ENCODE measurements around the gene PSTPIP1. TPM values are rescaled to one million over a fixed set of nuclear protein-coding genes. Genes with fewer than 3 reads are reported as not detected.

The PSTPIP1 gene
- total and polyA plus RNA-seq, 2 of the 8 experiments (the other 6 are each of a cell fraction or from before 2014, with no cell fraction given), result 1.6 to 1.8 TPM

DNA sequence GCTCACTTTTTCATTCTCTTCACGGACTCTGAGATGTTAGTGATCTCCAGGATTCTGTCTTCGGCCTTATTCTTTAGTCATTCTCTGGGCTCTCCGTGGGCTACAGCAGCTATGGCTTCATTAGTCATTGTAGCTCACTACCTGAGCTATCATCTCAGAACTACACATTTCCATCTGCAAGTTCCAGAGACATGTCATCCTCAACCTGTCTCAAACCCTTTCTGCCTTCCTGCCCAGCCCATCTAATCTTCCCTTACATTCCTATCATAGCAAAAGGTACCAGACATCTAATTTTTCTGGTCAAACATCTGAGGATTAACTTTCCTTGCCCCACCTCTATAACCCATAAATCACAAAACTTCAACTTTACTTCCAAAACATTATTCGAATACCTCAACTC is 62.8 kb downstream of the PSTPIP1 start:
- no peak overlapping the region for H3K18ac ChIP-seq (ENCODE audit: extremely low read depth, low read length)
- H3K23me2 ChIP-seq (ENCODE audit: low read depth, low read length), result no peaks in the 10 kb centered on the region
- no peaks in the 10 kb centered on the region for H3K79me1 ChIP-seq (ENCODE audit: low read depth, low read length)
- no peak for DNase-seq (ENCODE audit: low read depth in 1 of 2, low spot score in 2 of 2)
- H2BK5ac ChIP-seq (ENCODE audit: low read depth, low read length), result no peak overlapping the region
- H3K14ac ChIP-seq (ENCODE audit: insufficient read length), result no peak overlapping the region
- H4K5ac ChIP-seq (ENCODE audit: insufficient read length, low read depth, low read length), result no peak overlapping the region
- H3K56ac ChIP-seq (replicated peaks; ENCODE audit: insufficient read length, low read depth, low read length), result no peak overlapping the region
- no peak overlapping the region for H3K4ac ChIP-seq (replicated peaks; ENCODE audit: insufficient read length, low read depth, low read length)
- H3K27ac ChIP-seq (ENCODE audit: low read depth, low read length), result no peak overlapping the region
- H2BK12ac ChIP-seq (ENCODE audit: low read depth, low read length), result no peak overlapping the region
- H2BK20ac ChIP-seq (ENCODE audit: low read length), result no peak overlapping the region
- no peaks in the 10 kb centered on the region for H3K9me3 ChIP-seq (ENCODE audit: insufficient read depth in 2 of 2, low read depth in 1 of 2, low read length in 1 of 2)
- TF ChIP-seq RFX5 (IDR thresholded peaks at IDR 0.05; ENCODE audit: borderline replicate concordance, low read depth, low read length) (no peak), POLR2AphosphoS5 (IDR thresholded peaks at IDR 0.05; ENCODE audit: low read depth, low read length) (no peak), RAD21 (IDR thresholded peaks at IDR 0.05 in 1 of 2, conservative IDR thresholded peaks at IDR 0.05 in 1 of 2; ENCODE audit: low read depth in 2 of 2, low read length in 2 of 2) (no peak)
- ChIA-PET CTCF (ENCODE audit: partially characterized antibody) (interaction anchor here (0.6 to 1.3 kb wide), 5 partner anchors 9 to 259 kb away, joined by 3 to 5 read pairs (median 3); no protein-coding TSS in a partner anchor), POLR2A (ENCODE audit: partially characterized antibody) (no interaction called here)
- H3K23ac ChIP-seq (ENCODE audit: insufficient read length), result no peak overlapping the region
- peaks cover 0 to under 1% (median under 1%) of the 10 kb centered on the region in 4 experiments; a peak in 2 of 8 replicates for H3K36me3 ChIP-seq (ENCODE audit: control insufficient read depth in 2 of 4, insufficient read depth in 4 of 4, low read length in 3 of 4)
- no peak overlapping the region for H2BK15ac ChIP-seq (ENCODE audit: low read length)
- H2AK5ac ChIP-seq (ENCODE audit: low read depth, low read length), result no peak overlapping the region
- peaks cover 5 to 10% of the 10 kb centered on the region in 2 experiments for H4K20me1 ChIP-seq (replicated peaks in 1 of 2; ENCODE audit: control insufficient read depth in 1 of 2, insufficient read depth in 2 of 2, low read length in 2 of 2)
- peaks cover 0 to 60% of the 10 kb centered on the region in 2 experiments; a peak in 2 of 4 replicates for H3K79me2 ChIP-seq (ENCODE audit: control insufficient read depth in 1 of 2, insufficient read depth in 2 of 2, low read length in 2 of 2)
- H4K91ac ChIP-seq (replicated peaks; ENCODE audit: insufficient read length, low read length), result no peak overlapping the region
- peaks cover 0 to 8% (median 3%) of the 10 kb centered on the region in 4 experiments; a peak in 3 of 7 replicates for H3K4me1 ChIP-seq (replicated peaks in 1 of 4; ENCODE audit: control insufficient read depth in 3 of 4, insufficient read depth in 4 of 4, low read length in 3 of 4)
- no peak for FAIRE-seq
- H3K27me3 ChIP-seq (replicated peaks in 1 of 4; ENCODE audit: control insufficient read depth in 3 of 4, extremely low read depth in 1 of 4, insufficient read depth in 3 of 4, low read length in 3 of 4), result no peaks in the 10 kb centered on the region
- no peak overlapping the region for H2AFZ ChIP-seq (ENCODE audit: low read length)
- no peak overlapping the region for H3K9ac ChIP-seq (replicated peaks in 1 of 4; ENCODE audit: extremely low read depth in 1 of 4, low read depth in 3 of 4, low read length in 3 of 4)
- no peak overlapping the region for H4K8ac ChIP-seq (ENCODE audit: extremely low read depth, insufficient read depth, low read length)
- no peak overlapping the region for H2BK120ac ChIP-seq (replicated peaks; ENCODE audit: low read depth, low read length)
- no peak overlapping the region for H3K4me2 ChIP-seq (ENCODE audit: insufficient read depth in 1 of 2, low read depth in 2 of 2, low read length in 2 of 2)
- 86 to 100% methylated on average over 1 to 4 of the region's 4 CpGs for WGBS, 2 experiments (ENCODE audit: extremely low coverage in 1 of 2, insufficient coverage in 1 of 2, insufficient read length in 1 of 2, insufficient replicate concordance in 2 of 2, low coverage in 1 of 2, low lambda C conversion rate in 2 of 2, missing lambda C conversion rate in 1 of 2)
- H3K4me3 ChIP-seq (ENCODE audit: extremely low read depth in 1 of 4, insufficient read depth in 2 of 4, low read depth in 3 of 4, low read length in 4 of 4), result no peak overlapping the region
